DMS53 treated with DMSO at 0.1 percent for 48 hours (cell line): Measurements from ENCODE around the gene PISD.

ENCODE experiments used
- DNase-seq: peaks from one replicate; lab custom pipeline; 2025; ENCODE audit not compliant: unreplicated experiment; lab: John Stamatoyannopoulos, UW

PISD gene

GRCh38 chr22:31652911-31653684 lies 8.9 kb downstream of the PISD start:
- peak; percentile 40 for DNase-seq

- no peak for DNase-seq
These were observed 9.9 kb downstream of the PISD start for GRCh38 chr22:31652088-31652487.

GRCh38 chr22:31651664-31652063 lies 10.4 kb downstream of the PISD start:
- DNase-seq: no peak

GRCh38 chr22:31650391-31650790 lies 11.6 kb downstream of the PISD start:
- DNase-seq: no peak

GRCh38 chr22:31647523-31648320 lies 14.3 kb downstream of the PISD start:
- DNase-seq: no peak

- no peak for DNase-seq
These were observed 14.9 kb downstream of the PISD start for GRCh38 chr22:31647066-31647465.

- DNase-seq: no peak
These were observed 15.6 kb downstream of the PISD start for GRCh38 chr22:31646186-31647019.

- no peak for DNase-seq
These were observed 22.5 kb downstream of the PISD start for GRCh38 chr22:31639436-31640039.

- no peak for DNase-seq
These were observed 24.0 kb downstream of the PISD start for GRCh38 chr22:31637891-31638618.

- no peak for DNase-seq
These were observed 24.5 kb downstream of the PISD start for GRCh38 chr22:31637447-31637890.

GRCh38 chr22:31635638-31636306 lies 26.2 kb downstream of the PISD start:
- DNase-seq: no peak

- DNase-seq: no peak
These were observed 30.6 kb downstream of the PISD start for GRCh38 chr22:31631436-31631835.

GRCh38 chr22:31630331-31631329 lies 31.4 kb downstream of the PISD start:
- peak; percentile 1 for DNase-seq

- DNase-seq: no peak
These were observed 32.3 kb downstream of the PISD start for GRCh38 chr22:31629741-31630184.

GRCh38 chr22:31628969-31629708 lies 32.9 kb downstream of the PISD start:
- no peak for DNase-seq

- no peak for DNase-seq
These were observed 33.7 kb downstream of the PISD start for GRCh38 chr22:31628362-31628761.

GRCh38 chr22:31627223-31627731 lies 34.7 kb downstream of the PISD start:
- DNase-seq: no peak
